ENCODE results near the gene CORO1C. TPM values are rescaled to one million over a fixed set of nuclear protein-coding genes. Genes with fewer than 3 reads are reported as not detected.

The CORO1C gene
- total and polyA plus RNA-seq, 9 of the 15 experiments (the other 6 are each of a cell fraction or from before 2014, with no cell fraction given): 55.2 to 280 (median 150) TPM

- TF ChIP-seq ZBTB1 (CRISPR knock-in tag; IDR thresholded peaks at IDR 0.05; ENCODE audit: borderline replicate concordance, low read depth): no peak
- no peak for TF ChIP-seq TGIF2 (CRISPR knock-in tag; IDR thresholded peaks at IDR 0.05)
- TF ChIP-seq SMARCE1 (IDR thresholded peaks at IDR 0.05): no peak; the same call in 1 of the 2 replicates
- TF ChIP-seq POLR3A (IDR thresholded peaks at IDR 0.05; ENCODE audit: borderline replicate concordance, extremely low read depth, insufficient read depth, insufficient read length): no peak
- TF ChIP-seq KLF1 (tag; IDR thresholded peaks at IDR 0.05): no peak
- no peak for TF ChIP-seq NUFIP1 (IDR thresholded peaks at IDR 0.05; ENCODE audit: partially characterized antibody)
- no peak for TF ChIP-seq CHD7 (IDR thresholded peaks at IDR 0.05; ENCODE audit: low read depth, low read length)
- TF ChIP-seq, protein P1, sequence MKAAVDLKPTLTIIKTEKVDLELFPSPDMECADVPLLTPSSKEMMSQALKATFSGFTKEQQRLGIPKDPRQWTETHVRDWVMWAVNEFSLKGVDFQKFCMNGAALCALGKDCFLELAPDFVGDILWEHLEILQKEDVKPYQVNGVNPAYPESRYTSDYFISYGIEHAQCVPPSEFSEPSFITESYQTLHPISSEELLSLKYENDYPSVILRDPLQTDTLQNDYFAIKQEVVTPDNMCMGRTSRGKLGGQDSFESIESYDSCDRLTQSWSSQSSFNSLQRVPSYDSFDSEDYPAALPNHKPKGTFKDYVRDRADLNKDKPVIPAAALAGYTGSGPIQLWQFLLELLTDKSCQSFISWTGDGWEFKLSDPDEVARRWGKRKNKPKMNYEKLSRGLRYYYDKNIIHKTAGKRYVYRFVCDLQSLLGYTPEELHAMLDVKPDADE (conservative IDR thresholded peaks at IDR 0.05; ENCODE audit: control insufficient read depth, low read depth, low read length): no peak
- no peak for TF ChIP-seq FUS (optimal IDR thresholded peaks at IDR 0.05; ENCODE audit: low read depth, low read length)
- TF ChIP-seq ZFP1 (CRISPR knock-in tag; IDR thresholded peaks at IDR 0.05): no peak
- TF ChIP-seq NCOA4 (IDR thresholded peaks at IDR 0.05; ENCODE audit: partially characterized antibody): no peak
- no peak for TF ChIP-seq NFE2L1 (tag; IDR thresholded peaks at IDR 0.05; ENCODE audit: borderline replicate concordance, low read depth)
- no peak for TF ChIP-seq ZNF778 (CRISPR knock-in tag; IDR thresholded peaks at IDR 0.05)
These were observed 66.7 kb downstream of the CORO1C start (continued) for GRCh38 chr12:108664338-108665258.
